Measurements from ENCODE around the gene IL9. TPM values are rescaled to one million over a fixed set of nuclear protein-coding genes. Genes with fewer than 3 reads are reported as not detected.

IL9 gene
- total RNA-seq, 1 donor from 2014 or later = not detected

DNA sequence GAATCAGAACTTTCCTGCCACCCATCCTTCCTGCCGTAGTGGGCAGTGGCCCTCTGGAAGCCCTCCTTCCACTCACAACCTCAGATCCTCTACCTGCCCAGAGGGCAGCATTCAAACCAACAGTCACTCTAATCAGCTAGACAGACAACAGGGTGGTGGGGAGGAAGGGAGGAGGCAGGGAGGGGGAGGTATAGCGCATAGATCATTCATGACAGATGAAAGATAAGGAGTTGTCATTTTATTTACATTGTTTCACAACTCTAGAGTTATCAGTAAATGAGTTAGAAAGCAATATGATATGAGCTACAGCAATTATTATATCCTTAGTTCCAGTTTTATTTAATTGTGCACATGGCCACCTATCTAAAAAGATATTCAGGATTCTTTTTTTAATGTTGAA lies 852 bp downstream of the IL9 start:
- DNase-seq (ENCODE audit: low spot score) (no peak), ATAC-seq (no peak)
- intact Hi-C loops (cut with DNase I) = no loop called here

DNA sequence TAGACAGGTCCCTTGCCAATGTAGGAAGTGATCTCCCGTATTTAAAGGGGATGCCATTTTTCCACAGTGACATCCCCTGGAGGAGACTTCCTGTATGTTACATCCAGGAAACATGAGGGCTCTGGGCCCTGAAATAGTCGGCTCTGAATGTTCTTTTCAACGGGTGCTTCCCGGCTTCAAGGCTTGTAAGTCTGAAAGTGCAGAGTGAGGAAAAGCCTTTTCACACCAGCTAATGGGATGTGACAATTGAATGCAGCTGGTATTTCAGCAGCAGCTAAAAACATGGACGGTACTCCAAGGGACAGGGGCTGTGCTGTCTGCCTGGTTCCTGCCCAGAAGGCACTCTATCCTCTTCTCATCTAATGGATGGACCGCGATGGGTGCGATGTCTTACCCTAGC lies 1.4 kb downstream of the IL9 start:
- intact Hi-C loops (cut with DNase I) = no loop called here
- ATAC-seq (no peak), DNase-seq (ENCODE audit: low spot score) (no peak)

DNA sequence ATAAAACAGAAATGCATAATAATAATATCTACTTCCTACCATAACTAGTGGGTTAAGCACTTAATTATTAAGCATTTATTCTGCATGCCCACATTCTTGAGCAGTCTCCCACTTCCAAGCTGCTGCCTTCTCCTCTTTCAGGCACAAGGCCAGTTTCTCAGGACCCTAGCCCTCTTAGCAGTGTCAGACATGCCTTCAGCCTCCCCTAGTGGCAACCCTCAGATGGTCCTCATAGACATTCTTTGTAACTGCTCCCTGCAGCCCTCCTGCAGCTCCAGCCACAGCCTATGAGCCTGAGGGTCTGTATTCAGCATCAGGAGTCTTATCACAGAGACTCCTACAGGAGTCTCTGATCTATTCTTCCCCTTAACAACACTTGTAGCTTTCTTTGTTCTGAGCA lies 3.9 kb downstream of the IL9 start:
- intact Hi-C loops (cut with DNase I) = no loop called here
- DNase-seq (ENCODE audit: low spot score) (no peak), ATAC-seq (no peak)

DNA sequence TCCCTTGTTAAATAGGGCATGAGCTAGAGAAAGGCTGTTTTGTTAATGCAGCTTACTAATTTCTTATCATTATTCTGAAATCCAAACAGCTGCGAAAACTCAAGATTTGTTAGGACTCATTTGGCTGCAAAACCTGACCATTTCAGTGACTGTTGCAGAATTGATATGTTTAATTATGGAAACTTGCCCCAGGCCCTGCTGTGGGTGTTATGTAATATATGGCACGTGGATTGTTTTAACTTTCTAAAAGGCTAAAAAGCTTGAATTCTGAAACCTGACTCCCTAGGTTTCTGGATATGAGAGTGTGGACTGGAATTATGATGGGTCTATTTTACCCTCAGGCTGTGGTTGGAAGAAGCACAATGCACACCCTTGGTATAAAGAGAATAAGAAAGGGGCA lies 4.4 kb downstream of the IL9 start:
- no peak for ATAC-seq
- no peak for DNase-seq (ENCODE audit: low spot score)
- intact Hi-C loops (cut with DNase I) = no loop called here

DNA sequence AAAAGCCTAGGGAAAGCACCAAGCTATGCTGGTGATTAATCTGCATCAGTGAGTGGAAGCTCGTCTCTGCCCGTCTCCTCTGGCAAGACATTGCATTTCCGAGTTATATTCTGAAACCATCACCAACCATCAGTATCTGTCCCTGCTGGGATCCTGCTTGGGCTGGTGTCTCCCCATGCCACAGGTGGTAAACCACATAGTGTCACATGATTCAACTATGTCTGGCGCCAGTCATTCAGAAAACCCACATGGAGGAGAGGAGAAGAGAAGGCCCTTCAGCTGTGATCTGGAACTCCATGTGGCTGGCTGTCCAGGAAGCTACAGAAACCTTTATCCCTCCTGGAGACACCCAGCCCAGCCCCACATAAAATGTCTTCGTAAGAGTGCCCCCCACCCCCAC lies 4.8 kb downstream of the IL9 start:
- no peak for DNase-seq (ENCODE audit: low spot score)
- ATAC-seq = no peak
- intact Hi-C loops (cut with DNase I) = no loop called here

DNA sequence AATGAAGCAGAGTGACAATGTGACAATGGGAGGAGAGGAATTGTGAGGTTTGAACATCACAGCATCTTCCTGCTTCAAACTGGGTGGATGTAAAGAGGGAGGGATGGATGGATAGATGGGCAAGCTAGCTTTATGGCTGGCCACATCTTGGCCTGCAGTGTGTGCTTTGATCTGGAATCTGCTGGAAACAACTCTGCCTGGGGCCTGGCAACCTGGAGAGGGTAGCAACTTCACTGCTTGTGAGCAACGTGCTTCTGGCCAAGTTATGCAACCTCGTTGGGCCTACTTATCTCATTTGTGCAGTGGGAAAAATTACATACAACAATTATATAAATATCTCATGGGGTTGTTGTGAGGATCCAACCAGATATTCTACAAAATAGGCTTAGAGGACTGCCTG lies 5.3 kb downstream of the IL9 start:
- DNase-seq (ENCODE audit: low spot score) (no peak), ATAC-seq (no peak)
- intact Hi-C loops (cut with DNase I) = no loop called here

DNA sequence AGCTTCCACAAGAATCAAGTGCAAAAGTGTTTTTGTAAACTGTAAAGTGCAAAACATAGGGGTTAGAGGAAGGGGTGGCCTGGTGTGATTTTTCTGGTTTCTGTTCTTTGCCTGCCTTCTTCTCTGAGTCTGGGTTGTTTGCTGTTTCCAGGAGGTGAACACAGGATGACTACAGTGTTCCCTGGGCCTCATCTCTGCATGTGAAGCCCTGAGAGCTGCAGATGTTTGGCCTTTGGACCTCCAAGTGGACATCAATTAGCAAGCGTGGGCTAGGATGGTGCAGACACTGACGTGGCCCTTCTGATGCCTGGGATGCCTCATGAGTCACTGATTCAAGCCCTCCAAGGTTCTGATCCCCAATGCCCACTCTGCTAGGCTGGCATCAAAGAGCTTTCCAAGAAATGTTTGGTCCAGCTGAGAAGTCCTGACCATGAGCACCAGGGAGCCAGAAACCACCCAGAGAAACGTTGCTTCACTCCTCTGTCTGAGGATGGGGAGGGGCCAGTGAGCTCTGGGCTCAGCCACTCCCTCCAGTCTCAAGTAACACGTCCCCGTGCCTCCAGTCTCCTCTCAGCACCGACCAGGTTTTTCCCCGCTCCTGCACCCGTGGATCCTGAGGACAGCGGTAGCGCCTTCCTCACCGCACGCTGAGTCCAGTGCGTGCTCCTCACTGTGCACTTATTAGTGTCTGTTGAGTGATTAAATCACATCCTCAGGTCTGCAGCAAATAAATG lies 7.6 kb downstream of the IL9 start:
- no peak for DNase-seq (ENCODE audit: low spot score)
- intact Hi-C loops (cut with DNase I) = no loop called here
- ATAC-seq = peak; percentile 47

DNA sequence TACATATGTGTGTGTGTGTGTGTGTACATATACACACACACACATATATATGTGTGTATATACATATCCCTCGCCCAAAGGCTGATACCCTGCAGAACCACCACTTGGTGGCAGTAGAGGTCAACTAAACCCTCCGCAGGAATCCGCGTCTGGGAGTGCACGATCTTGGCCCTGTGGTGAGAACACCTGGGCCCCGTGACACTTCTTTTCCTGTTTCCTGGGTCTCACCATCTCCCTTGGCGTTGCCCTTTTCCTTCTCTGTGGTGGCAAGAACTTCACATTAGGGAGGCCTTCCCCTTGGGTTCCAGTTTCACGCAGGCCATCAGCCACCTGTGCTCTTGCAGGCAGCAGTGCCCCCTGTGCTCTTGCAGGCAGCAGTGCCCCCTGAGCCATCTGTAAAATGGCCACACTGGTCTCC lies 8.2 kb downstream of the IL9 start:
- intact Hi-C loops (cut with DNase I) = no loop called here
- peak; percentile 90 for ATAC-seq
- no peak for DNase-seq (ENCODE audit: low spot score)

DNA sequence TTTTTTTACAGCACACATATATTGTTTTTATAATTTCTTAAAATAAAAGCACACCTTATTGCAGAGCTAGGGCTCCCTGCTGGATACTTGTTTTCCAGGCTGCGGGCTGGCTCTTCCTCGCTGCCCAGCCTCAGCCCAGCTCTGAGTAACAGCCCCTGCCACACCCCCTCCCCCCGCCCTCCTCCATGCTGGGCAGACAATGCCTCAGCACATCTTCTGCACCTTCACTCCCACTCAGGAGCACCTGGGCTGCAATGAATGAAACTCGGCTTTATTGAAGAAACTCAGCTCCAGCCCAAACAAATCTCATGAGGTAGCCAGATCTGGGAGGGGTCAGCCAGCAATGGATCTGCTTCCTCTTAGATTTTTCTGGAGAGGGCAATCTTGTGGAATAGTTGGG lies 9.5 kb downstream of the IL9 start:
- DNase-seq (ENCODE audit: low spot score) (no peak), ATAC-seq (no peak)
- intact Hi-C loops (cut with DNase I) = no loop called here

DNA sequence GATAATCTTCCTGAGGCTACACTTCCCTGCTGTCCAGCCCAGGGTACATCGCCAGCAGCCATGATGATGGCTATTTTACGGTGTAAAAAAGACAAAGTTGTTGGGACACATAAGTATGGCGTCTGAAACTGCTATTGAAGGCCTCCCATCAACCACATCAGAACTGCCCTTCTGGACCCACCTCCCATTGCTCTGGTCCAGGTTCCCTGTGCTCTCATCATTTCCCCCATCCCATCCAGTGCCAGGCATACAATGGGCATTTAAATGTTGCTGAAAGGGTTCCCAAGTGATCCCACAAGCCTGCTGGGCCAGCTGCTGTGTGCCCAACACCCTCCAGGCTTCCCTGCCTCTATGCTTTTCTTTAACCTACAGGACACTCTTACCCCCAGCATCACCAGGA lies 10.6 kb downstream of the IL9 start:
- no peak for ATAC-seq
- intact Hi-C loops (cut with DNase I) = no loop called here

DNA sequence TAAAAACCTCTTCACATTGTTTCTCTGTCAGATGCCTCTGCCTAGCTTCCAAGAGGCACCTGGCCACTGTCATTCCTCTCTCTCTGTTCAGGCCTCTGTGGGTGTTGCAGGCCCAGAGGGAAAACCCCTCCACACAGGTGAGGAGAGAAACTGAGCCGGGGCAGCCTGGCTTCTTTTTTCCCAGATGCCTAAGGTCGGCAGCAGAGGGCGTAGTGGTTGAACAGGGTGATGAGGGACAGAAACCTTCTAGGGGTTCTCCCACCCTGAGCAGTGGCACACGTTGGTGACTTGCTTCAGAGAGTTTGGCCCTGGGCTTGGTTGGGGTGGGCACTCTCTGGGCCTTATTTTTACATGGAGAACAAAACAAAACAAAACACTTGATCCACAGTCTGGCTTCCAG lies 12.2 kb downstream of the IL9 start:
- ATAC-seq = no peak
- intact Hi-C loops (cut with DNase I) = no loop called here

More for the DNA sequence above, 10.6 kb downstream of the IL9 start:
- DNase-seq (ENCODE audit: low spot score) = no peak

DNA sequence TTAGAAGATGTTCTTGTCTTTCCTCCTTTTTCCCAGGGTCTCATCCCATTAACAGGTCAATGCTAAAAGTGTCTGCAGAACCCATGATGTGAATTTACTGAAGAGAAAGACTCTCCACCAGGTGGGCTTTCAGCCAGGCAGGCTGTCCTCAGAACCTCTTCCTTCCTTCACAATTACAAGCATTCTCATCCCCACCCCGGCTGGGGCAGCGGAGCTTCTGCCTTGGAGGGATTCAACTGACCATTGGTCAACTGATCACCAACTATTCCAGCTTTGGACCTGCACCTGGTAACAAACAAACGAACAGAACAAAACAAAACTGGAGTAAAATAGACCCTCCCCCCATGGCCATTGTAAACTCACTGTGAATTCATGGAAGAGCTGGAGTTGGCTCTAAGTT lies 12.6 kb downstream of the IL9 start:
- intact Hi-C loops (cut with DNase I) = no loop called here
- no peak for ATAC-seq
- no peak for DNase-seq (ENCODE audit: low spot score)

More for the DNA sequence above, 12.2 kb downstream of the IL9 start:
- no peak for DNase-seq (ENCODE audit: low spot score)

DNA sequence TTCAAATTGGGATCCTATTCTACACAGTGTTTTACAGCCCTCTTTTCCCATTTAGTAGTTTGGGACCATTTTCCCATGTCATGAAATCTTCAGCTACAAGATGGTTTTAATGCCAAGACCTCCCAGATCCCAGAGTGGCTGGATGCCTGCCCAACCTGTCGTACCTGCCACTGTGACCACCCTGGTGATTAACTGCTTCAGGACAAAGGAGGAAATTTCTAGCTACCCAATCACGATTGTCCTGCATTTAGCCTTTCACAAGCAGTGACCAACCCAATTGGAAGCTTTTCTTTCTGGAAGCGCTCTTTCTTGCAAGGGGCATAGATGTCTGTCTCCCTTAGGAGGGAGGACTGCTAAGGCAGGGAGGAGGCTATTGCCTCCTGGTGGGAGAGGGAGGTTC lies 13.8 kb downstream of the IL9 start:
- DNase-seq (ENCODE audit: low spot score) = no peak
- intact Hi-C loops (cut with DNase I) = no loop called here
- no peak for ATAC-seq

DNA sequence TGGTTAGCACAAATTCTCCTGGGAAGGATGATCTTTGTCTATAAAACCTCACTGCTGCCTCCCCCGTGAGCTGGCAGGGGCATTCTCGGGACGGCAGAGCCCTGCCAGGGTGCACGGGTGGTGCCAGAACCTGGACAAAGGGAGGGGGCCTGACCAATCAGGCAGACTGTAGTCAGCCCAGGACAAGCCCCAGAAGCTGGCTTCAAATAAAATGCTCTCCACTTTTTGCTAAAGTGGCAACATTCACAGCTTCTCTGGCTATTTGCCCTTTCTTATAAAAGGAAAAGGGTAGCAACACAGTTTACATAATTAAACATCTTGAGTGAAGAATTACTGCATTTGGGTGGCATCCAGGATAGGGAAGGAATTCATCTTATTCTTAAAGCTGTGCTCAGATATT lies 14.4 kb downstream of the IL9 start:
- DNase-seq (ENCODE audit: low spot score) = no peak
- intact Hi-C loops (cut with DNase I) = no loop called here
- no peak for ATAC-seq

DNA sequence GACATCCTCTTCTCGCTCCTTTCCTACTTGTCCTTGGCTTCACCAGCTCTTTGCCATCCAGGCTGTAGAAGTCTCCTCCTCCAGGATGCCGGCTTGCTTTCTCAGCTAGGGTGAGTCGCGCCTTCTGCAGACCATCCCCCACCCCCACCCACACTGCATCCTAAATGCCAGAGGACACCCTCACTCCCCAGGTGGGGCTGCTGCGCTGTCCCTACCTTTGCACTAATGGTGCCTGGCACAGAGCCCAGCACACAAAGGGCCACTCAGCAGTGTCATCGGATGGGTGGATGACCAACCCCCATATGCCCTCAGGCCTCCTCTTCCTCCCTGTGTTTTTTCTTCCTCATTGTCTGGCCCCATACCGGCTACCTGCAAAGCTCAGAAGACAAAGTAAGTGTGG lies 14.8 kb downstream of the IL9 start:
- intact Hi-C loops (cut with DNase I) = no loop called here
- DNase-seq (ENCODE audit: low spot score) (no peak), ATAC-seq (no peak)

DNA sequence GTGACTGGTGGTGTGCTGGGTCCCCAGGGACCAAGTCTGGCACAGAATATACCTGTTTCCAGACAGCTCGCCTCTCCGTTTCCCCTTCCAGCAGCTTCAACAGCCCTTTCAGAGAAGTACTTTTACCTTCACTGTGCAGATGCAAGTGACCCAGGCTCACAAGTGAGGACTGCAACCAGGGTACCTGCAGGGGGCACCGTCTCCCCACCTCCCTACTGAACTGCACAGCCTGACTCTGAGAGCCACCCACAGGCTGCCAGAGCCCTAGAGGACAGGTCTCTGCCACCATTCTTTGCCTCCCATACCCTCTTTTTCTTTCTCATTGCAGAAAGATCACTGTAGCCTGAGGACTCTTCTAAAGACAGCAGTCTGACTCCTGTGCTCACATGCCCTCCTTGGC lies 15.4 kb downstream of the IL9 start:
- no peak for ATAC-seq
- intact Hi-C loops (cut with DNase I) = no loop called here

DNA sequence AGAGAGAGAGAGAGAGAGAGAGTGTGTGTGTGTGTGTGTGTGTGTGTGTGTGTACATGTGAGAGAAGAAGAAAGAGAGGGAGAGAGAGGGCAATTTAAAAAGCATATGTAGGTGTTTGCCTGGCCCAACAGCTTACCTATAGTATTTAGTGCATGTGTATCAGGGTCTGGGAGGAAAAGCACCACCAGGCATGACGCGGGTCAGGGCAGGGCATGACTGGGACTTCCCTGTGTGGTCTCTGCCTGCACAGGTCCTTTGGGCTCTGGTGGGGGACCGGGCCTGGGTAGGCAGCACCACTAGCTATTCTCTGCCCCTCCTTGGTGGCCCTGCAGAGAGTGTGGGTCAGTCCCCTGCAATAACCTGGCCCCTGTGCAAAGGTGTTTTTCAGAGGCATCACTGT lies 16.1 kb downstream of the IL9 start:
- DNase-seq (ENCODE audit: low spot score) (no peak), ATAC-seq (no peak)
- intact Hi-C loops (cut with DNase I) = no loop called here

More for the DNA sequence above, 15.4 kb downstream of the IL9 start:
- no peak for DNase-seq (ENCODE audit: low spot score)

DNA sequence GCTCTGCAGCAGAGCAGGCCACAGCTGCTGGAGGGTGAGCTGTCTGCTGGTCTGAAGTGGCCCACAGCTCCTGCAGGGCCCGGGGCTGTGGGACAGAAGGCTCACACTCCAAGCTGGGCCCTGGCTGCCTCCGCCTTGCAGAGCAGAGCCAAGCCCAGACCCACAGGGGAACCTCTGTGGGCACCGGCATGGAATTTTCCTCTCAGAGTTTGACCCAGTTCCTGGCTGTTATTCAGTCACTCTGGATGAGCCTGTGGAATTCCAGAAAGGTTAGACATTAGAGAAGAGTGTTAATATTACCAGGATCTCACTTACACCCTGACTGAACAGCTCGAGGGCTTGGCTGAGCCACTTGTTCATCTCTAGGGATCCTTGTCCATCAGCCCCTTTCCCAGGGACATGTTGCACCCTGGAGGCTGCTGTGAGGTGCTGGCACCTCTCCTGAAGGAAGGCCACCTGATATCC lies 17.5 kb downstream of the IL9 start:
- intact Hi-C loops (cut with DNase I) = no loop called here
- DNase-seq (ENCODE audit: low spot score) = no peak
- no peak for ATAC-seq

DNA sequence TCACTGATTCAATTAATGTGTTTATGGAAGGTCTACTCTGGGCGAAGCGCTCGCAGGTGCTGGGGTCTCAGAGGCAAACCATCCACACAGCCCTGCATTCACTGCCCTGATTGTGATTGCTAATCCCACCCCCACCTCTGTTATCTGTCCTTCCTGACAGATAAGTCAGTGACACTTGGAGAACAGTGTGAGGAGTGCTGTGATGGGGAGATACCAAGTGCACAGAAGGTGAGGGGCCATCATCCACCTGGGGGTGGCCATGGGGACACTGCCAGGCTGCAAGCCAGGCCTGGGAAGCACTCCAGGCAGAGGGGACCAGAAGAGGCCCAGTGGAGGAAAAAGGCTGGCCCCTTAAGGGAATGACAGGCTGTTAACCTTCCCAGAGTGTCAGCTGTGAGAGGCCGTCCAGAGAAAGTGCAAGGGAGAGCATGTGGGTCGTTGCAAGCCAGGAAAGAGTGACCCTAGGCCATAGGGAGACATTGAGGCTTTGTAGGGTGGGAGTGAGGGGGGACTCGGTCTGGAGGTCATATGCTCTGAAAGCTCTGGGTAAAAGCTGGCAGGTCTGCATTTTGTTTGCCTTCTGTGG lies 18.0 kb downstream of the IL9 start:
- ATAC-seq (no peak), DNase-seq (ENCODE audit: low spot score) (no peak)
- intact Hi-C loops (cut with DNase I) = no loop called here

DNA sequence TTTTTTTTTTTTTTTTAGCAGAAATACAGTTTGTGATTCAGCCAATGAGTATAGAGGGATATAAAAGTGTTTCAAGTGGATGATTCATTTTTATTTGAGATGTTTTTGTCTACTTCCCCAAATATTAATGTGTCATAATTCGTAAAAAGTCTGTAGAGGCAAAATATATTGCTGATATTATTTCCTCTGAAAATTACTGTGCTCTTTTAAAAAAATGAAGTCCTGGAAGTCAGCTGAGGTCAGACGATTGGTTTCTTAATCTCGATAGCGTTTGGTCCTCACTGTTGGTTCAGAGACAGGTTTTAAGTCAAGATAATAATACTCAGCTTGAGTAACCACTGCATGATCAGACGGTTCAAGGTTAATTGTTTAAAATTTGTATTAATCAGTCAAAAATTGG lies 19.5 kb downstream of the IL9 start:
- no peak for ATAC-seq
- no peak for DNase-seq (ENCODE audit: low spot score)
- intact Hi-C loops (cut with DNase I) = no loop called here

DNA sequence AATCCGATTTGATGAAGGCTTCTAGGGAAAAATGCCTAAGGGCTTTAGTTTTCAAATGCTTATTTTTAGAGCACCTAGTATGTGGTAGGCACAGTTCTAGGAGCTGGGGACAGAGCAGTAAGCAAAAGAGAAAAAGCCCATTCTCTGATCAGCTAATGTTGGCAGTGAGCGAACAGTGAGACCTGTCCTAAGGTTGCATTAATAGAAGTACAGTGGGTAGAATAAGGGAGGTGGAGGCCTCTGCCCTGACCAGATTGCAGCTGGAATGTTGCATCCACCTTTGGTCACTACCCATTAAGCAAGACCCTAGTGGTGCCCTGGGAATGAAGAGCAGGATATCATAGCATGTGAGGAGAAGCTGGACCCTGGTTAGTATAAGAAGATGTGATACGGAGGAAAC lies 20.1 kb downstream of the IL9 start:
- intact Hi-C loops (cut with DNase I) = no loop called here
- DNase-seq (ENCODE audit: low spot score) (no peak), ATAC-seq (no peak)

All from sciatic nerve (tissue), 2 donors.